Placental pericyte (primary cell): Measurements from ENCODE around the gene TLR3. TPM values are rescaled to one million over a fixed set of nuclear protein-coding genes. Genes with fewer than 3 reads are reported as not detected.

Experiments used
- small RNA-seq: library from RNA; depleted of rRNA; stranded (forward); fragments of <200 nt; gene quantifications from one replicate; pipeline ENCODE3, GENCODE V24; 2012; ENCODE audit warnings: low replicate concordance
- total RNA-seq: library from RNA; depleted of rRNA; stranded (reverse); fragments of >200 nt; gene quantifications from 2 replicates; pipeline ENCODE4 v1.2.3, GENCODE V29; 2012

Gene TLR3
- total RNA-seq = 1.7 and 2.8 TPM in 2 replicates

GRCh38 chr4:186068581-186069348, at the start of gene TLR3:
Gene TLR3 (plus strand): TSS chr4:186069156. CDS start chr4:186076620, 7,464 bp downstream.

DNA sequence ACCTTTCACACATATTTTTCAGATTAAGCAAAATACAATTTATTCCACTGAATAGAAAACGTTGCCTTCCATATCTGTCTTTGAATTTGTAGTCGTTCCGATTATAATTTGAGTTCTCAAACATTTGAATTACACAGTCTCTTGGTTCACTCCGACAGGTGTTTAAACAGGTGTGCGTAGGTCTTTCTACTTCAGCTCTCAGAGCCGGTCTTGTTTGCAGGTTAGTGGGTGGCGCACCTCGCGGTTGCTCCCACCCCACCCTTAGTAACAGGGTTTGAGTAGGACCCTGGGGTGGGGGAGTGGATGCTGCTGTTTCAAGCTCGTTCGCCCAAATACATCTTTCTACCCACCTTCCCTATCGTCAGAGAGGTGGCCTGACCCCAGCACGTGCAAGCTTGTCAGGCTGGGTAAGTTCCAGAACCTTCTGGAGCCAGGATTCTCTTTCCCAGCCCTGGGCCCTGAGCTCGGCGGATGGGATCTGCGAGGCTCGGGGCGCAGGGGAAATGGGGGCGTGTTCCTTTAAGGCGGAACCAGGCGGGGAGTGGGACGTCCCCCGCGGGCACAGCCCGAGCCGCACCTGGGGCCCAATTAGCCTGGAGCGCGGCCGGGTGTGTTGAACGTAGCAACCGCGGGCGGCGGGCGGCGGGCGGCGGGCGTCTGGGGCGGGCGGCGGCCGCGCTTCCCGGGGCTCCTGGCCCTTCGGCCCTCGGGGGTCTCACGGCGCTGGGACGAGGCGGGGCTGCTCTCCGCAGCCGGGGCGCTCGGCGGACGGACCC, 35.3 kb downstream of the TLR3 start, which contains the start of gene FAM149A:
TSS of gene FAM149A (plus strand) at position 591 of the 776 bp plus-strand sequence.

Small RNA genes lying within 50 kb of the gene (small RNA-seq; reads per million reads assigned to genes)
- gene RF00322 = not detected
- not detected for gene RNU4-64P

Other genes with a start within 250 kb of the TLR3 start
- 0.88 and 2.4 TPM in 2 replicates for gene FAM149A, start 35.5 kb downstream of the TLR3 start, total RNA-seq
- gene CYP4V2, start 122.4 kb downstream of the TLR3 start, total RNA-seq = 7.7 and 15.0 TPM in 2 replicates
- 0.14 TPM in 1 of 2 replicates, not detected in the other for gene KLKB1, start 158.4 kb downstream of the TLR3 start, total RNA-seq
- gene F11, start 197.0 kb downstream of the TLR3 start, total RNA-seq = not detected in 2 replicates